ENCODE measurements around the gene FER.

FER gene

GRCh38 chr5:108878756-108879155 lies 131.1 kb downstream of the FER start:
- Histone ChIP-seq H3K9me3 (ENCODE audit: control insufficient read depth, low read length) (no peaks in the 10 kb centered on the region), H4K91ac (ENCODE audit: low read length) (no peak overlapping the region), H2BK5ac (ENCODE audit: low read depth, low read length, poor library complexity, severe bottlenecking) (no peak overlapping the region), H2BK120ac (ENCODE audit: low read depth, low read length) (no peak overlapping the region), H3K4me3 (ENCODE audit: insufficient read depth in 1 of 2, low read depth in 1 of 2, low read length in 2 of 2) (no peak overlapping the region), H3K9ac (ENCODE audit: low read length) (no peak overlapping the region), H3K23ac (ENCODE audit: low read length in 2 of 2) (no peak overlapping the region), H3K4me2 (ENCODE audit: low read length, poor library complexity, severe bottlenecking) (no peak overlapping the region), H3K27me3 (ENCODE audit: control insufficient read depth in 1 of 2, insufficient read depth in 1 of 2, low read length in 2 of 2) (no peaks in the 10 kb centered on the region), H3K4me1 (ENCODE audit: control insufficient read depth, insufficient read depth, low read depth, low read length) (no peaks in the 10 kb centered on the region), H4K8ac (ENCODE audit: low read length) (no peak overlapping the region), H3K27ac (ENCODE audit: low read length, poor library complexity, severe bottlenecking) (no peak overlapping the region), H3K36me3 (ENCODE audit: control insufficient read depth in 1 of 2, insufficient read depth in 2 of 2, low read depth in 1 of 2, low read length in 2 of 2) (peaks cover 0 to 19% of the 10 kb centered on the region in 2 experiments), H2BK12ac (ENCODE audit: low read length in 2 of 2) (no peak overlapping the region), H3K18ac (ENCODE audit: low read depth in 1 of 2, low read length in 2 of 2) (no peak overlapping the region), H3K79me1 (replicated peaks; ENCODE audit: low read length, poor library complexity, severe bottlenecking) (no peaks in the 10 kb centered on the region), H2BK15ac (ENCODE audit: low read depth, poor library complexity, severe bottlenecking) (no peak overlapping the region), H2AK5ac (ENCODE audit: low read length, severe bottlenecking) (no peak overlapping the region), H3K4ac (ENCODE audit: low read depth in 1 of 2, low read length in 2 of 2) (no peak overlapping the region), H2AFZ (ENCODE audit: low read depth, low read length) (no peak overlapping the region), H3K14ac (ENCODE audit: low read length in 2 of 2) (no peak overlapping the region)
- no CpG with 5 or more reads among the region's 2 CpGs for WGBS
- no peak for DNase-seq

GRCh38 chr5:108881133-108881532 lies 133.4 kb downstream of the FER start:
- peaks cover 0 to 19% of the 10 kb centered on the region in 2 experiments for H3K36me3 ChIP-seq (ENCODE audit: control insufficient read depth in 1 of 2, insufficient read depth in 2 of 2, low read depth in 1 of 2, low read length in 2 of 2)

GRCh38 chr5:108884736-108885135 lies 137.0 kb downstream of the FER start:
- Histone ChIP-seq H3K4ac (ENCODE audit: low read depth in 1 of 2, low read length in 2 of 2) (no peak overlapping the region), H3K4me2 (ENCODE audit: low read length, poor library complexity, severe bottlenecking) (no peak overlapping the region), H3K27ac (ENCODE audit: low read length, poor library complexity, severe bottlenecking) (no peak overlapping the region), H2BK120ac (ENCODE audit: low read depth, low read length) (no peak overlapping the region), H3K18ac (ENCODE audit: low read depth in 1 of 2, low read length in 2 of 2) (no peak overlapping the region), H3K79me1 (replicated peaks; ENCODE audit: low read length, poor library complexity, severe bottlenecking) (no peaks in the 10 kb centered on the region), H4K91ac (ENCODE audit: low read length) (no peak overlapping the region), H3K9me3 (ENCODE audit: control insufficient read depth, low read length) (no peaks in the 10 kb centered on the region), H3K9ac (ENCODE audit: low read length) (peak overlapping the region; percentile 79), H3K36me3 (ENCODE audit: control insufficient read depth in 1 of 2, insufficient read depth in 2 of 2, low read depth in 1 of 2, low read length in 2 of 2) (peaks cover 0 to 22% of the 10 kb centered on the region in 2 experiments), H3K23ac (ENCODE audit: low read length in 2 of 2) (no peak overlapping the region), H2BK15ac (ENCODE audit: low read depth, poor library complexity, severe bottlenecking) (no peak overlapping the region), H3K4me3 (ENCODE audit: insufficient read depth in 1 of 2, low read depth in 1 of 2, low read length in 2 of 2) (peak overlapping the region in 1 of 2 experiments; percentile 43), H2AK5ac (ENCODE audit: low read length, severe bottlenecking) (no peak overlapping the region), H3K4me1 (ENCODE audit: control insufficient read depth, insufficient read depth, low read depth, low read length) (no peaks in the 10 kb centered on the region), H4K8ac (ENCODE audit: low read length) (no peak overlapping the region), H2BK12ac (ENCODE audit: low read length in 2 of 2) (no peak overlapping the region), H3K27me3 (ENCODE audit: control insufficient read depth in 1 of 2, insufficient read depth in 1 of 2, low read length in 2 of 2) (no peaks in the 10 kb centered on the region), H2BK5ac (ENCODE audit: low read depth, low read length, poor library complexity, severe bottlenecking) (no peak overlapping the region), H2AFZ (ENCODE audit: low read depth, low read length) (no peak overlapping the region), H3K14ac (ENCODE audit: low read length in 2 of 2) (no peak overlapping the region)
- WGBS: 92% methylated on average over 4 of the region's 4 CpGs
- peak; percentile 85 for DNase-seq

More at GRCh38 chr5:108881133-108881532, 133.4 kb downstream of the FER start:
- Histone ChIP-seq H3K79me1 (replicated peaks; ENCODE audit: low read length, poor library complexity, severe bottlenecking) (no peaks in the 10 kb centered on the region), H2BK120ac (ENCODE audit: low read depth, low read length) (no peak overlapping the region), H3K4me3 (ENCODE audit: insufficient read depth in 1 of 2, low read depth in 1 of 2, low read length in 2 of 2) (no peak overlapping the region), H4K8ac (ENCODE audit: low read length) (no peak overlapping the region), H2BK5ac (ENCODE audit: low read depth, low read length, poor library complexity, severe bottlenecking) (no peak overlapping the region), H3K27ac (ENCODE audit: low read length, poor library complexity, severe bottlenecking) (no peak overlapping the region), H3K4me2 (ENCODE audit: low read length, poor library complexity, severe bottlenecking) (no peak overlapping the region), H3K4ac (ENCODE audit: low read depth in 1 of 2, low read length in 2 of 2) (no peak overlapping the region), H2BK12ac (ENCODE audit: low read length in 2 of 2) (no peak overlapping the region), H2BK15ac (ENCODE audit: low read depth, poor library complexity, severe bottlenecking) (no peak overlapping the region), H3K27me3 (ENCODE audit: control insufficient read depth in 1 of 2, insufficient read depth in 1 of 2, low read length in 2 of 2) (no peaks in the 10 kb centered on the region), H3K9ac (ENCODE audit: low read length) (no peak overlapping the region), H3K23ac (ENCODE audit: low read length in 2 of 2) (no peak overlapping the region), H3K4me1 (ENCODE audit: control insufficient read depth, insufficient read depth, low read depth, low read length) (no peaks in the 10 kb centered on the region), H3K18ac (ENCODE audit: low read depth in 1 of 2, low read length in 2 of 2) (no peak overlapping the region), H2AFZ (ENCODE audit: low read depth, low read length) (no peak overlapping the region), H2AK5ac (ENCODE audit: low read length, severe bottlenecking) (no peak overlapping the region), H4K91ac (ENCODE audit: low read length) (no peak overlapping the region), H3K9me3 (ENCODE audit: control insufficient read depth, low read length) (no peaks in the 10 kb centered on the region), H3K14ac (ENCODE audit: low read length in 2 of 2) (no peak overlapping the region)
- DNase-seq: no peak
- 98% methylated on average over 5 of the region's 6 CpGs for WGBS

- Histone ChIP-seq H2BK5ac (ENCODE audit: low read depth, low read length, poor library complexity, severe bottlenecking) (no peak overlapping the region), H2BK15ac (ENCODE audit: low read depth, poor library complexity, severe bottlenecking) (no peak overlapping the region), H3K23ac (ENCODE audit: low read length in 2 of 2) (no peak overlapping the region), H3K36me3 (ENCODE audit: control insufficient read depth in 1 of 2, insufficient read depth in 2 of 2, low read depth in 1 of 2, low read length in 2 of 2) (peaks cover 2 to 34% of the 10 kb centered on the region in 2 experiments), H4K91ac (ENCODE audit: low read length) (no peak overlapping the region), H3K14ac (ENCODE audit: low read length in 2 of 2) (no peak overlapping the region), H3K4me3 (ENCODE audit: insufficient read depth in 1 of 2, low read depth in 1 of 2, low read length in 2 of 2) (no peak overlapping the region), H2BK120ac (ENCODE audit: low read depth, low read length) (no peak overlapping the region), H3K4me1 (ENCODE audit: control insufficient read depth, insufficient read depth, low read depth, low read length) (no peaks in the 10 kb centered on the region), H2BK12ac (ENCODE audit: low read length in 2 of 2) (no peak overlapping the region), H3K18ac (ENCODE audit: low read depth in 1 of 2, low read length in 2 of 2) (no peak overlapping the region), H3K4me2 (ENCODE audit: low read length, poor library complexity, severe bottlenecking) (no peak overlapping the region), H3K79me1 (replicated peaks; ENCODE audit: low read length, poor library complexity, severe bottlenecking) (peaks cover 4% of the 10 kb centered on the region), H4K8ac (ENCODE audit: low read length) (no peak overlapping the region), H2AK5ac (ENCODE audit: low read length, severe bottlenecking) (no peak overlapping the region), H3K9me3 (ENCODE audit: control insufficient read depth, low read length) (no peaks in the 10 kb centered on the region), H3K4ac (ENCODE audit: low read depth in 1 of 2, low read length in 2 of 2) (no peak overlapping the region), H3K27me3 (ENCODE audit: control insufficient read depth in 1 of 2, insufficient read depth in 1 of 2, low read length in 2 of 2) (no peaks in the 10 kb centered on the region), H2AFZ (ENCODE audit: low read depth, low read length) (no peak overlapping the region), H3K9ac (ENCODE audit: low read length) (no peak overlapping the region), H3K27ac (ENCODE audit: low read length, poor library complexity, severe bottlenecking) (no peak overlapping the region)
- DNase-seq: no peak
Observed at GRCh38 chr5:108898257-108898656, 150.6 kb downstream of the FER start.

Data from mesenchymal stem cell (in vitro differentiated cells and primary cell).